LHCN-M2 (cell line): ENCODE measurements around the gene SSH2. TPM values are rescaled to one million over a fixed set of nuclear protein-coding genes. Genes with fewer than 3 reads are reported as not detected.
"Not testable (repeated sequence)": the region's sequence is repeated elsewhere in the genome, so short reads cannot be mapped to it uniquely, and the experiment has no call there.

Experiments
- DNase-seq: peaks from one replicate; pipeline ENCODE4 v3.0.0-alpha.2; 2012; ENCODE audit warnings: low read depth
- total RNA-seq: library from RNA; depleted of rRNA; stranded (reverse); fragments of >200 nt; gene quantifications from 2 replicates; pipeline ENCODE4 v1.2.3, GENCODE V29; 2014

The SSH2 gene
- total RNA-seq, 1 experiment from 2014 or later, result 16.5 TPM

GRCh38 chr17:29787995-29788394 lies 142.0 kb downstream of the SSH2 start:
- DNase-seq, result no peak

GRCh38 chr17:29782917-29783316 lies 147.1 kb downstream of the SSH2 start:
- no peak for DNase-seq

GRCh38 chr17:29779812-29780190 lies 150.2 kb downstream of the SSH2 start:
- not testable (repeated sequence) for DNase-seq

- peak; percentile 56 for DNase-seq
These were observed 150.8 kb downstream of the SSH2 start for GRCh38 chr17:29778956-29779811.

GRCh38 chr17:29777663-29778062 lies 152.4 kb downstream of the SSH2 start:
- no peak for DNase-seq

- DNase-seq, result no peak
These were observed 154.0 kb downstream of the SSH2 start for GRCh38 chr17:29776026-29776425.

GRCh38 chr17:29772981-29773380 lies 157.0 kb downstream of the SSH2 start:
- no peak for DNase-seq

GRCh38 chr17:29771546-29771945 lies 158.5 kb downstream of the SSH2 start:
- DNase-seq, result no peak

GRCh38 chr17:29769225-29769624 lies 160.8 kb downstream of the SSH2 start:
- no peak for DNase-seq

- DNase-seq, result no peak
These were observed 163.2 kb downstream of the SSH2 start for GRCh38 chr17:29766796-29767327.

GRCh38 chr17:29764748-29765147 lies 165.3 kb downstream of the SSH2 start:
- no peak for DNase-seq

GRCh38 chr17:29764217-29764616 lies 165.8 kb downstream of the SSH2 start:
- no peak for DNase-seq

- no peak for DNase-seq
These were observed 166.8 kb downstream of the SSH2 start for GRCh38 chr17:29763273-29763672.

- DNase-seq, result peak; percentile 85
These were observed 168.8 kb downstream of the SSH2 start for GRCh38 chr17:29761040-29761761.

- DNase-seq, result peak; percentile 63
These were observed 169.6 kb downstream of the SSH2 start for GRCh38 chr17:29760279-29761039.

GRCh38 chr17:29758255-29758654 lies 171.8 kb downstream of the SSH2 start:
- no peak for DNase-seq

- DNase-seq, result no peak
These were observed 172.2 kb downstream of the SSH2 start for GRCh38 chr17:29757788-29758187.

- no peak for DNase-seq
These were observed 176.1 kb downstream of the SSH2 start for GRCh38 chr17:29753845-29754439.

GRCh38 chr17:29749045-29749825 lies 180.8 kb downstream of the SSH2 start:
- no peak for DNase-seq

- no peak for DNase-seq
These were observed 181.6 kb downstream of the SSH2 start for GRCh38 chr17:29748400-29748799.

GRCh38 chr17:29747660-29748059 lies 182.4 kb downstream of the SSH2 start:
- no peak for DNase-seq
